Left hindlimb (tissue), 1 donor: ENCODE results near the gene ATAD1.

Experiments
- DNase-seq: peaks from one replicate; pipeline ENCODE4 v3.0.0-alpha.2; 2018

Gene ATAD1

GRCh38 chr10:87707254-87707653, 110.8 kb downstream of the ATAD1 start:
- no peak for DNase-seq

GRCh38 chr10:87706731-87707130, 111.3 kb downstream of the ATAD1 start:
- no peak for DNase-seq

- no peak for DNase-seq
Measured at GRCh38 chr10:87705339-87705738, 112.7 kb downstream of the ATAD1 start.

GRCh38 chr10:87703771-87704170, 114.3 kb downstream of the ATAD1 start:
- DNase-seq: no peak

- no peak for DNase-seq
Measured at GRCh38 chr10:87702973-87703294, 115.1 kb downstream of the ATAD1 start.

- no peak for DNase-seq
Measured at GRCh38 chr10:87702260-87702972, 115.6 kb downstream of the ATAD1 start.
